GM21529 (cell line): Measurements from ENCODE around the gene RAI1.

Experiments
- ATAC-seq: cut with Tn5 transposase; IDR thresholded peaks from one replicate; pipeline ENCODE4 v1.9.1; 2021; ENCODE audit not compliant: unreplicated experiment

The RAI1 gene

DNA sequence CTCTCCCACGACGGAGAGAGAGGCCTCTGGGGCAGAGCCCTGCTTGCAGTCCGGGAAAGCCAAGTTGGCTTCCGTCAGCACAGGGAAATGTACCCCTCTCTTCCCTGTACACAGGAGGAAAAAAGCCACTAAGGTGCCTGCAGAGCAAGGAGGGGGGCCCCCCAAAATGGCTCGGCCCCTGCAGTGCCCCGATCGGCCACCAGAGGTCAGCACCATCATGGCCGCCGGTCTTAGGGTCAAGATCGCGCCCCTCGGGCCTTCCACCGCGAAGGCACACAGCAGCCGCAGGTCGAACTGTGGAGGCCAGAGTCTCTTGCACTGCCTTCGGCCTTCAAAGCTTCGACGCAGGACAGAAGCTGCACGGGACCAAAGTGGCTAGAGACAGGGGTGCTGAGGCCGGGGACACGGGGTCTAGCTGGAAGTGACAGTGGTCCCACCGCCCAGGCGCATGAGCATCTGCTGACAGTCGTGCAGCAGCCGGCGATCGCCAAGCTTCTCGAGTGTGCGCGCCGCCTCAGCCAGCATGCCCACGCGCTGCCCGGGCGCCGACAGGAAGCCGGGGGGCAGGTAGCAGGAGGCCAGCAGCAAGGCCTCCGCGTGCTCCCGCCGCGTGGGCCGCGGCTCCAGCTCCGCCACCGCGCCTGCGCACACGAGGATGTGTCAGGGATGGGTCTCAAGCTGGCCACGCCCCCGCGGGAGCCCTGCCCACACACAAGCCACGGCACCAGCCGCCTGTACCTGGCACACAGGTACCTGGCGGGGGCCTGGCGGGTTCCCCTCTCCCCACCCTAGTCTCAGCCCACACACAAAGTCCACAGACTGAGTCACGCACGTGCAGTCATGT, 131.2 kb downstream of the RAI1 start:
- ATAC-seq: no peak

- no peak for ATAC-seq
These were observed 131.9 kb downstream of the RAI1 start for GRCh38 chr17:17813055-17813724.

GRCh38 chr17:17813725-17814095, 132.5 kb downstream of the RAI1 start:
- no peak for ATAC-seq

DNA sequence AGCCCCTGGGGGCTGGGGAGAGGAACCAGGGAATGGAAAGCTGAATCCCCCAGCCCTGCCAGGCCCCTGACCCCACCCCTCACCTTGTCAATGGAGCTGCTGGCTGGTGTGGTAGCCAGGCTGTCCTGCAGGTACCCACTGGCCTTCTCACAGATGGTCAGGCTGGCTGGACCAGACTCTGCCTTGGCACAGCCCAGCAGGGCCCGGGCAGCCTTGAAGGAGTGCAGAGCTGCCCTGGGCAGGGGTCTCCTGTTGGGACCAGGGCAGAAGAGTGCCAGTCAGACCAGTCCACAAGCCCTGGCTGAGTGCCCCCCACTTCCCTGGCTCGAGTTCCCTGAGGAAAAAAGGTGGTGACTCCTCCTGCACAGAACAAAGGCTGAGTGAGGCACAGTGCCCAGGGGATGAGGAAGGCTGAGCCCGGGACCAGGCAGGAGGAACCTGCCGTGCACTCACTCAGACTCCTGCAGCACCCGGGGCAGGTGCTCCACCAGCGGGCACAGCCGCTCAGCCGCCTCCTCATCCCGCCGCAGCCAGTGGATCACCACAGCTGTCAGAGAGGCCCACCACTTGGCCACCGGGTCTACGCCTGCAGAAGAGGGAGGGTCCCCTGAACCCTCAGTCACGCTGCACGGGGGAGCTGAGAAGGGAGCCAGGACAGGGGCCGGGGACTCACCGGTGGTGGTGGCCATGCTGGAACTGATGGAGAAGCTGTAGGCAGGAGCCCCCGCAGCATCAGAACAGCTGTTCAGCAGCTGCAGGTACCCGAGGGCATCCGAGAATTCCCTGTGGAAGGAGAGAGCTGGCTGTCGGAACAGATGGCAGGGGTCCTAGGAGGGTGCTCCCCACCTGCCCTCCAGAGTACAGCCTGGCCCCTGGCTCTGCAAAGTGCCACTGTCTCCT, 133.2 kb downstream of the RAI1 start:
- ATAC-seq: no peak

DNA sequence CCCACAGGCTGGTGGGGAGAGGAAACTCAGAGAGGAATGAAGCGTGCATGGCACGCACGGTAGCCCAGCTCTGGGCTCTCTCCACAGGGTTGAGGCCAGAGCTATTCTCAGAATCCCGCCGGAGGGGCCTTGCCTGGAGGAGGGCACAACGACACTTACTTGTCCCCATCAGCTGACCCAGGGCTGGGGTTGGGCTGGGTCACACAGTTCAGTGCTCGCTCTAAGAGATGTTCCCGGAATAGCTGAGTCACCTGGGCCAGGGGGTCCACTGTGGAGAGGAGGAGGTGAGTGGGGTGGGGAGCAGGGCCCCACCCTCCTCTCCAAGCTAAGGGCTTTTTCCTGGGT, 133.8 kb downstream of the RAI1 start:
- ATAC-seq: no peak

DNA sequence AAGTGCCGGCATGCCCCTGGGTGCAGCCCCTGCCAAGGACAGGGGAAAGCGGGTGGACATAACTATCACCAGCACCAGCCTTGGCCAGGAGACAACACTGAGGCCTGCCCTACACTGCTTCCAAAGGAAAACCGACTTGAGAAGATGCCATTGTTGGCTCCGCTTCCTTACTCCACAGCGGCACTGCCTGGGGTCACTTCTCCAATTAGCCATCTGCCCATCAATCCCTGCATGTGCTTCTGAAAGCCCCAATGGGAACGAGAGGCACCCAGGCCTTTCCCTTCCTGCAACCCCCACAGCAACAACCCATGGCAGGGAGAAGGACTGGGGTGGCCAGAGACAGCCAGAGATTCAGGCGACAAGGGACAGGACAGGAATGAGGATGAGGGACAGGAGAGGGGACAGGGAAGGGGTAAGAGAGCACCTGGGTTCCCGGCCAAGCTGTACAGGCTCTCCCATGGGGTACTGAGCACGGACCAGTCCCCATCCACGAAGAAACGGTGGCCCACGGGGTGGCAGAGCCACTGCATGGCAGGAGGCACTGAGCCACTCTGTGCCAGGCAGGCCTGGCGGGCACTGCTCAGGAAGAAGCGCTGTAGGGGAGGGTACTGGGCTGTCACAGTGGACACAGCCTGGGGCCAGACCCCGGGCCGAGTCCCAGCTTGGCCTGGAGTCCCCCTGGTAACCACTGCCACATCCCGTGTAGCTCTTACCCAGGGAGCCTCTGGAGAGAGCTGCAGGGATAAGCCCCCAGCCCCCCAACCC, 134.4 kb downstream of the RAI1 start:
- ATAC-seq: no peak

DNA sequence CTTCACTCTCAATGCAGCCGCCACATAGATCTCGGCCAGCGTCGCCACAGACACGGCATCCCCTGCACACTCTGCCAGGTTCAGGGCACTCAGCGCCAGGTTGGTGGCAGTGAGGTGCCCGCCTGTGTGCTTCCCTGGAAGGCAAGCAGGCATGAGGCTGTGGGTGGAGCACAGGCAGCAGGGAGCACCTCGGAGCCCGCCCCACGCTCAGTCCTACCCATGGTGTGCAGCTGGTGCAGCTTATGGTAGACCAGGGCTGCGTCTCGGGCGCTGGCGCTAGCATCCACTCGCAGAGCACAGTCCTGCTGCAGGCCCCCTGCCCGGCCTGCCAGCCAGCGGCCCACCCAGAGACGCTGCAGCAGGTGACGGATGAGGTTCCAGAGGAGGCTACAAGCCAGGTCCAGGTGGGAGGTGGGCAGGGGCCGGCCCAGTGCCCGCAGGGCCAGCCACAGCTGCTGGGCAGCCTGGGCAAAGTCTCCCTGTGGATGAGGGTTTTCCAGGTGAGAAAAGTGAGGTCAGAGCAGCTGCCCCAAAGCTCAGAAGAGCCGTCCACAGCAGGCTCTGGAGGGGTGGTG, 135.1 kb downstream of the RAI1 start:
- no peak for ATAC-seq

DNA sequence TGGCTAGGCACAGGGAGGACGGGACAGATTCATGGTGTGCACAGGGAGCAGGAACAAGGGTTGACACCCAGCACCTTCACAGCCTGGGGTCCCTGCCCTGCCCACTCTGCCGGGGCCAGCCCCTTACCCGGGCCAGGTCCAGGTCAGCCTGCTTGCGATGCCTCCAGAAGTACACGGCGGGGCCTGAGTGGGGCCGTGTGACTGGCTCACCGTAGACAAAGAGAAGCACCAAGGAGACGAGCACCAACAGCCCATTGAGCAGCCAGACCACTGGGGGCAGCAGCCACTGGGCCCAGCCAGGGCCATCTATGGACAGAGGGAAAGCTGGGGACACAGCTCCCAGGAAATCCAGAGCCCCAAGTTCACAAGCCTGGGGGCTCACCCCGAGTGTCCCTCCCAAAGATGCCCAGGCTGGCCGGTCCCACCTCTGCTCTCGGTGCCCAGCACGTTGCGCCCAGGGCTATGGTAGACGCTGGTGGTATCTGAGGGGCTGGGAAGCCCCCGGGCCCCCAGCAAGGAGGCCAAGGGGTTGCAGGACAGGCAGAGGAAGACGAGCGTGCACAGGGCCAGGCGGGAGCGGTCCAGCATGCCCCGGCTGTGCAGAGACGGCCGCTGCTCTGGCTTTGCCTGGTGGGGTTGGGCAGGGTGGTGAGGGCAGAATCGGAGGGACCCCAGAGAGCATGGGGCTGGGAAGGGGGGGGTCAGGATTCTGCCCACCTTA, 135.7 kb downstream of the RAI1 start:
- ATAC-seq: no peak

GRCh38 chr17:17817552-17817947, 136.3 kb downstream of the RAI1 start:
- no peak for ATAC-seq

GRCh38 chr17:17818088-17818526, 136.8 kb downstream of the RAI1 start:
- ATAC-seq: no peak

DNA sequence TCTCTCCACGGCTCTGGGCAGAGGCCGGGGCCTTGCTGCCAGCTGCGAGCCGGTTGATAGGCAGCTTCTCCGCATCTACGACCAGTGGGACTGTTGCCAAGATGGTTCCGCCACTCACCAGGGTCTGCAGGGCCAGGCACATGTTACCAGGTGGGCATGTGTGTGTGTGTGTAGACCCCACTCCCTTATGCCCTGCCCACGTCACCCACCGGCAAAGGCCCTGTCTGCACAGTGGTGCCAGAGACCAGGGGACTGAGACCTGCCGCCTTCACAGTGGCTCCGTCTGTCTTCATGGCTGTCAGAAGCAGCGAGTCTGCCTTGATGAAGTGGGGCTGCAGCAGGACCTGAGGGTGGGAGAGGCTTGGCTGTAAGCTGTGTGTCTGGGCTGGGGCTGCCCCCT, 137.9 kb downstream of the RAI1 start:
- no peak for ATAC-seq

DNA sequence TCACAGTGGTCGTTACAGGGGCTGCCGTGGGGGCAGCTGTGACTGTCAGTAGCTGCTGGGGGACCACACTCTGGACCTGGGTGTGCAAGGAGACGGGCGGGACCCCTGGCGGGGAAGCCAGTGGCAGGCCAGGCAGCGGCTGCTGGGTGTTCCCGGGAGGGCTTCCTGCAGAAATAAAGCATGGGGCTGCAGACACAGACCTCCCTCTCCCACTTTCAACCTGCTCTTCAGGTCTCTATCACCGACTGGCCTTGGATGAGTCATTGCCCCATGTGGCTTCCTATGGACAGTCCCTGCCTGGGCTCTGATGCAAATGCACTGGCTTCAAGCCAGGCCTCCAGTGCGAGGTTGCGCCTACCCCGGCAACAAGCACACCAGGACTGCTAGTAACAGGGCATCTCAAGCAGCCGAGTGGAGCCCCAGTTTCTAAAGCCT, 138.3 kb downstream of the RAI1 start:
- peak; percentile 55 for ATAC-seq

GRCh38 chr17:17820046-17820445, 138.8 kb downstream of the RAI1 start:
- ATAC-seq: no peak

DNA sequence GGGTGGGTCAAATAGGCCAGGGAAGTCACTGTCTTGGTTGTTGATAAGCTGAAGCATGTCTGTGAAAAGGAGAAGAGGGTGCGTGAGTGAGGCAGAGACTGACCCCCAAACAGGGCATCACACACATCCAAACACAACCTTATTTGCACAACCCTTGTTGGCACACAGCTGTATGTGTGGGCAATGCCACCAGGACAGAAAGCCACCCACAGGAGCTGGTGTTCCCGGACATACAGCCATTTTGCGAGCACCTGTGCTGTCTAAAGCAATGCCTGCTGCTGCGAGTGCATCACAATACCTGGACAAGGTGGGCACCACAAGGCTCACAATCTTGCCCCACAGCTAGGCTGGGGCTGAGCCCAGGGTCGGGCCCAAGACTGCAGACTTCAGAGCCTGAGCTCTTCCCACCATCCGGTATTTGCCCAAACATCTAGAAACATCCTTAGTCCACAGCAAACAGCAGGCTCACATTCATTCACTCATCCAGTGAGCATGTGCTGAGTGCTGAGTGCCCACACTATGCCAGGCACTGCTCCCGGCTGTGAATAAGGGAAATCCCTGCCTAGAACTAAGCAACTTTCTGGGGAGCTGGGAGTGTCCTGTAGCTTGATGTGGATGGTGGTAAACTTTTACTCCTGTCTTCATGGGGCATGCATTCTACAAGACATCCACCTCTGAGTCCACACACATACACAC, 139.4 kb downstream of the RAI1 start:
- no peak for ATAC-seq

GRCh38 chr17:17822189-17822588, 140.9 kb downstream of the RAI1 start:
- no peak for ATAC-seq

DNA sequence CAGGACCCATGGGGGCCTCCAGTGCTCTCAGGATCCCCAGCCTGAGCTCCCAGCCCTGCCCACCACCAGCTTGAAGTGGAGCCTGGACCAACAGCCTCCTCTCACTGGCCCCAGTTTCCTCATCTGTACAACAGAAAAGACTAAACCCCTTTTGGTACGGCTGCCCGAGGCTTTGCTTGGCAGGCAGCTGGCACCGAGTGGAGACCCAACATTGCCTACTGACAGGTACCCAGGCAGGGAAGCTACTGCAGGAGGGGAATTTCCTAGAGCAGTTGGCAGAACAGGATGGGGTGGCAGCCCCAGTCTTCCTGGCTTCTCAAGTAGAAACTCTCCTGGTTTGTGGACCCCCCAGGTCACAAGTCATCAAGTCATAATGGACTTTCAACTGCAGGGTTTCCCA, 141.4 kb downstream of the RAI1 start:
- no peak for ATAC-seq

- ATAC-seq: peak; percentile 67
These were observed 142.3 kb downstream of the RAI1 start for GRCh38 chr17:17823433-17824118.

DNA sequence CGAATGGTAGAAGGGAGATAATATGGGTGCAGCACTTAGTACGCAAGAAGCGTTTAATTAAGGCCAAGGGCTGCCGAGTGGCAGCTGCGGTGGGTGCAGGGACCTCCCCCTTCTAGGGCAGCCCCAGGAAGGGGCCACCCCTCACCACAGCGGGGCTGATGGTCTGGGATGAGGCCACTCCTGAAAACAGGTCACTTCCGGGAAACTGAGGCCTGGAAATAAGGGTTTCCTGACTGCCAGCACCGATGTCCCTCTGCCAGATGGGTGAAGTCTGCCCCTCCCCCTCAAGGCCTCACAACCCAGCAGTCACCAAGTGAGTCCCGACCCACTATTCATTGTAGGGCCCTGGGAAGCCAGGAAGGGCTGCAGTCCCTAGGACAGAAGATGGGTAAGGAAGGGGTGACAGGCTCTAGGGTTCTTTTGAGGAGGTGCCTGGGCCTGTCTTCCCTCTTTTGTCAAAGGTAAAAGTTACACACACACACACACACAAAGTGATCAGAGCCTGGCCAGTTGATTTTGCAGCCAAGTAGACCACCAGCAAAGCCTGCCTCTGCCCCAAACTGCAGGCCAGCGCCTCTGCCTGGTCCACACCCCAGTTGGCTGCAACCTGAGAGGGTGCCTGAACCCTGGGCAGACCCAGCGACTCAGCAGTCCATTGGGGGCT, 143.0 kb downstream of the RAI1 start:
- ATAC-seq: peak; percentile 13
